Fibroblast of the aortic adventitia (primary cell): ENCODE data around the gene RNF25. TPM values are rescaled to one million over a fixed set of nuclear protein-coding genes. Genes with fewer than 3 reads are reported as not detected.

ENCODE experiments used
- DNase-seq: peaks from one replicate; pipeline ENCODE4 v3.0.0-alpha.2; 2010; ENCODE audit warnings: low read depth
- H3K4me3 ChIP-seq: 2 replicates; pipeline ENCODE4 v1.5.1; 2011; ENCODE audit warnings: low read depth, mild to moderate bottlenecking, control low read depth, low read length, moderate library complexity
- total RNA-seq: library from RNA; depleted of rRNA; stranded (reverse); fragments of >200 nt; gene quantifications from 2 replicates; pipeline ENCODE4 v1.2.3, GENCODE V29; 2012; ENCODE audit warnings: low replicate concordance
- TF ChIP-seq, protein P1 (sequence below): IDR thresholded peaks from 2 replicates; pipeline ENCODE4 v1.5.1; 2011; ENCODE audit warnings: mild to moderate bottlenecking, low read length, control low read depth, inconsistent platforms; ENCODE audit not compliant: insufficient read depth

Gene RNF25
- total RNA-seq, 1 donor: 26.2 TPM

DNA sequence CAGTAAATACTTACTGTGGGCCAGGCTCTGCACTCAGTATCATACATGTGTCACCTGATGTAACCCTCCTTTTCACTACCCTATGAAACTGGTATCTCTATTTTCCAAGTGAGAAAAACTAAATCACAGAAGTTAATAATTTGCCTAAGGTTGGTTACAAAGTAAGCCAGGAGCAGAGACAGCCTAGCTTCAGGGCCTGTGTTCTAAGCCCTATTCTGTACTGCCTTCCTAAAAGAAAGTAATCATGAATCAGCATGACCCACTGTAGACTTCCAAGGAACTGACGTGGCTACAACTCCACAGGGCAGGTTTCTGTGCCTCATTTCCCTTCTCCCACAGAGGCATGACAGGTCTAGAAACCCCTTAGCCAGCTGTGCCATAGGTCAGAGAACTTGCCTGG, 26.7 kb downstream of the RNF25 start:
- TF ChIP-seq, protein P1, sequence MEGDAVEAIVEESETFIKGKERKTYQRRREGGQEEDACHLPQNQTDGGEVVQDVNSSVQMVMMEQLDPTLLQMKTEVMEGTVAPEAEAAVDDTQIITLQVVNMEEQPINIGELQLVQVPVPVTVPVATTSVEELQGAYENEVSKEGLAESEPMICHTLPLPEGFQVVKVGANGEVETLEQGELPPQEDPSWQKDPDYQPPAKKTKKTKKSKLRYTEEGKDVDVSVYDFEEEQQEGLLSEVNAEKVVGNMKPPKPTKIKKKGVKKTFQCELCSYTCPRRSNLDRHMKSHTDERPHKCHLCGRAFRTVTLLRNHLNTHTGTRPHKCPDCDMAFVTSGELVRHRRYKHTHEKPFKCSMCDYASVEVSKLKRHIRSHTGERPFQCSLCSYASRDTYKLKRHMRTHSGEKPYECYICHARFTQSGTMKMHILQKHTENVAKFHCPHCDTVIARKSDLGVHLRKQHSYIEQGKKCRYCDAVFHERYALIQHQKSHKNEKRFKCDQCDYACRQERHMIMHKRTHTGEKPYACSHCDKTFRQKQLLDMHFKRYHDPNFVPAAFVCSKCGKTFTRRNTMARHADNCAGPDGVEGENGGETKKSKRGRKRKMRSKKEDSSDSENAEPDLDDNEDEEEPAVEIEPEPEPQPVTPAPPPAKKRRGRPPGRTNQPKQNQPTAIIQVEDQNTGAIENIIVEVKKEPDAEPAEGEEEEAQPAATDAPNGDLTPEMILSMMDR: no peak
- no peak overlapping the region for H3K4me3 ChIP-seq
- peak; percentile 72 for DNase-seq

DNA sequence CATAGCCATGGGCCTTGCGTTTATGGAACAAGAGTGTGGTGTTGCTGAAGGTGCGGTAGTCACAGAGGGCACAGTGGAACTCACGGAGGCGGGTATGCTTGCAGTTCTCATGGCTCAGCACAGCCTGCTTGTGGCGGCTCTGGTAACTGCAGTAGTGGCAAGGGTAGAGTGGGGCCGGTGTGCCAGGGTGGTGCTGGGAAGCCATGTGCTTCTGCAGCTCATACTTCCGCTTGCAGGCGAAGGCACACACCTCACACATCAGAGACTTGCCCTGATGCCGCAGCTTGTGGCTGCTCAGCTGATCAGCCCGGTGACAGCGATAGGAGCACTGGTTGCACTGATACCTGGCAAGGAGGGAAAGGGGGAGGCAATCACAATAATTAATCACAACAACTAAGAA, 27.1 kb downstream of the RNF25 start:
- TF ChIP-seq, protein P1: no peak
- no peak overlapping the region for H3K4me3 ChIP-seq
- no peak for DNase-seq

- no peak for DNase-seq
- no peak overlapping the region for H3K4me3 ChIP-seq
- TF ChIP-seq, protein P1: no peak
Measured at GRCh38 chr2:218643751-218644310, 28.0 kb downstream of the RNF25 start.

DNA sequence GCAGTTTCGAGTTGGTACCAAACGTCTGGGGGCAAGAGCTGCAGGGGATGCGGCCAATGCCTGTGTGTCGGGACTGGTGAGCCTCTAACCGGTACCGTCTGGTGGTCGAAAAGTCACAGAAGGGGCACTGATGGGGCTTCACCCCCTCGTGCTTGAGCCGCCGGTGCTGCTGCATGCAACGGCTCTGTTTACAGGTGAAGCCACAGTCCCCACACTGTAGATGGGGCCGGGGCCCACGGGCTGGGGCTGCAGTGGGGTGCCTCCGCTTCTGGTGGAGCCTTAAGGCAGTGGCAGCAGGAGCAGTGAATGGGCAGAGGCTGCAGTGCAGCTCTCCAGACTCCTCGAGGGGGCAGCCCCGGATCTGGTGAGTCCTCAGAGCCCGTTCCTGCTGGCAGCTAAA, 29.0 kb downstream of the RNF25 start:
- no peak for DNase-seq
- H3K4me3 ChIP-seq: no peak overlapping the region
- TF ChIP-seq, protein P1: no peak

DNA sequence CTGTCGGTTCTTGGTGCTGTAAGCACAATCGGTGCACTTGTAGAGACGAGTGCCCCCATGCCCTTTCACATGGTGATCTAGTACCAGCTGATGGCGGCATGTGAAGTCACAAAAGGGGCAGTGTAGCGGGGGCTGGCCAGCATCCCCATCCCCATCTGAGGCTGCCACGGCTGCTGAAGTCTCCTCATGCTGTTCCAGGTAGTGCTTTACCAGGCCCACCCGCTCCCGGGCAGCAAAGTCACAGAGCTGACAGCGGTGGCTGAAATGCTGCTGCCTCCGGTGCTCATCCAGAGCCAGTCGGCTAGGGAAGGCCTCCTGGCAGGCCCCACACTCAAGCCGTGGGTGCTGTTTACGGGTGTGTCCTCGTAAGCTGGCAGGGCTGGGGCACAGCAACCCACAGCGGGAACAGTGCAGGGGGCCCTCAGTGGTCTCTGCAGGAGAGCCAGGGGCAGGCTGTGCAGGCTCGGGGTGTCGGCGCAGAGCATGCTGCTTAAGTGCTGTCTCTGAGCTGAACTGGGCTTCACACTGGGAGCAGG, 29.6 kb downstream of the RNF25 start:
- TF ChIP-seq, protein P1: no peak
- DNase-seq: no peak
- H3K4me3 ChIP-seq: no peak overlapping the region

- TF ChIP-seq, protein P1: no peak
- DNase-seq: no peak
- no peak overlapping the region for H3K4me3 ChIP-seq
Measured at GRCh38 chr2:218638372-218638771, 33.4 kb downstream of the RNF25 start.

GRCh38 chr2:218635719-218636118, 36.1 kb downstream of the RNF25 start:
- TF ChIP-seq, protein P1: no peak
- no peak overlapping the region for H3K4me3 ChIP-seq
- no peak for DNase-seq
